Peyer's patch (tissue), 4 donors: ENCODE measurements around the gene TTI1. TPM values are rescaled to one million over a fixed set of nuclear protein-coding genes. Genes with fewer than 3 reads are reported as not detected.

Experiments used
- DNase-seq, 3 donors: peaks; one replicate each; pipeline ENCODE4 v3.0.0-alpha.2; 2017 to 2019
- H3K27ac ChIP-seq, 4 donors: fragments of 200-600 bp; sonication (generic); one replicate each; pipeline ENCODE4 v1.5.1; 2016 to 2019
- H3K27me3 ChIP-seq, 2 donors: fragments of 200-600 bp; sonication (generic); one replicate each; pipeline ENCODE4 v1.5.1; 2019
- H3K36me3 ChIP-seq, 3 donors: fragments of 200-600 bp; sonication (generic); one replicate each; pipeline ENCODE4 v1.5.1; 2016 to 2019
- H3K4me1 ChIP-seq, 4 donors: fragments of 200-600 bp; sonication (generic); one replicate each; pipeline ENCODE4 v1.5.1; 2016 to 2019
- H3K4me3 ChIP-seq, 4 donors: fragments of 200-600 bp; sonication (generic); 1 replicate in 3 of 4; 2 replicates in 1 of 4; pipeline ENCODE4 v1.5.1; 2016 to 2019; ENCODE audit warnings: mild to moderate bottlenecking in 1 of 4
- H3K9me3 ChIP-seq, 4 donors: fragments of 200-600 bp; sonication (generic); one replicate each; pipeline ENCODE4 v1.5.1; 2016 to 2019; ENCODE audit warnings: mild to moderate bottlenecking in 1 of 4
- CTCF ChIP-seq, 6 experiments: fragments of 450-650 bp in 4 of 6; fragments of 200-600 bp in 2 of 6; sonication (generic) in 1 of 6; IDR thresholded peaks; one replicate each; pipeline ENCODE4 v1.5.1; 2017 to 2019; ENCODE audit warnings: antibody characterized with exemption in 6 of 6, mild to moderate bottlenecking in 3 of 6, moderate library complexity in 1 of 6
- POLR2A ChIP-seq, 2 donors: fragments of 450-650 bp; IDR thresholded peaks; one replicate each; pipeline ENCODE4 v1.5.1; 2017; ENCODE audit warnings: antibody characterized with exemption in 2 of 2, mild to moderate bottlenecking in 2 of 2, moderate library complexity in 2 of 2
- total RNA-seq, 4 donors: library from RNA; depleted of rRNA; stranded (reverse); fragments of >200 nt; gene quantifications; one replicate each; pipeline ENCODE4 v1.1.0, GENCODE V29; 2016

TTI1 gene
- total RNA-seq, 4 donors from 2014 or later = 9.3 to 34.7 (median 14.8) TPM

GRCh38 chr20:38066969-38067716 lies 33.9 kb upstream of the TTI1 start:
- peaks cover 0 to 94% (median 0%) of the 10 kb centered on the region in 3 donors for H3K36me3 ChIP-seq
- TF ChIP-seq CTCF (IDR thresholded peaks at IDR 0.05) = no peak
- TF ChIP-seq POLR2A (IDR thresholded peaks at IDR 0.05) = no peak
- H3K27ac ChIP-seq = no peak overlapping the region
- H3K4me3 ChIP-seq = no peak overlapping the region
- DNase-seq = no peak
- no peaks in the 10 kb centered on the region for H3K9me3 ChIP-seq
- H3K4me1 ChIP-seq = no peaks in the 10 kb centered on the region
- no peaks in the 10 kb centered on the region for H3K27me3 ChIP-seq

DNA sequence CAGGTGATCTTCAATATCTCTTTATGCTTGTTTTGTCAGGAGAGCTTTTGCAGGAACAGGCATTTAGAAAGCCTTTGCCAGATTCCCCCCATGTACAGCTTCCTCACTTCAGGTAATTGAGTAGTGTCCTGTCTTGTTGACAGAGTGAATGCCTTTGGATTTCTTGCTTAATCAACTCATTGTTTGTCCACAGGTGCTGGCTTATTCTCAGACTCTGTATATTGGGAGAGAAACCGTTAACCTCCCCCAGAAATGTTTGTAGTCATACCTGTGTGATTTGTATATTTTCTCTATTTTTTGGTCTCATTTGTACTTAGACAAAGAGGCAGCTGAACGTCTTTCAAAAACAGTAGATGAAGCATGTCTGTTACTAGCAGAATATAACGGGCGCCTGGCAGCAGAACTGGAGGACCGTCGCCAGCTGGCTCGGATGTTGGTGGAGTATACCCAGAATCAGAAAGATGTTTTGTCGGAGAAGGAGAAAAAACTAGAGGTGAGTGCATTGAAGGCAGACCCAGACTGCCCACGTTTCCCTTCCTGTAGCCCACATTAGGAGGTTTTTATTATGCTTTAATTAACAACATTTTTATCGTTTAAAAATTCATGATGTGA lies 32.6 kb upstream of the TTI1 start:
- no peak for DNase-seq
- H3K27ac ChIP-seq = no peak overlapping the region
- H3K27me3 ChIP-seq = no peaks in the 10 kb centered on the region
- no peak for TF ChIP-seq POLR2A (IDR thresholded peaks at IDR 0.05)
- TF ChIP-seq CTCF (IDR thresholded peaks at IDR 0.05) = no peak
- peaks cover 0 to 99% (median 0%) of the 10 kb centered on the region in 3 donors for H3K36me3 ChIP-seq
- H3K9me3 ChIP-seq = no peaks in the 10 kb centered on the region
- no peak overlapping the region for H3K4me3 ChIP-seq
- no peaks in the 10 kb centered on the region for H3K4me1 ChIP-seq

DNA sequence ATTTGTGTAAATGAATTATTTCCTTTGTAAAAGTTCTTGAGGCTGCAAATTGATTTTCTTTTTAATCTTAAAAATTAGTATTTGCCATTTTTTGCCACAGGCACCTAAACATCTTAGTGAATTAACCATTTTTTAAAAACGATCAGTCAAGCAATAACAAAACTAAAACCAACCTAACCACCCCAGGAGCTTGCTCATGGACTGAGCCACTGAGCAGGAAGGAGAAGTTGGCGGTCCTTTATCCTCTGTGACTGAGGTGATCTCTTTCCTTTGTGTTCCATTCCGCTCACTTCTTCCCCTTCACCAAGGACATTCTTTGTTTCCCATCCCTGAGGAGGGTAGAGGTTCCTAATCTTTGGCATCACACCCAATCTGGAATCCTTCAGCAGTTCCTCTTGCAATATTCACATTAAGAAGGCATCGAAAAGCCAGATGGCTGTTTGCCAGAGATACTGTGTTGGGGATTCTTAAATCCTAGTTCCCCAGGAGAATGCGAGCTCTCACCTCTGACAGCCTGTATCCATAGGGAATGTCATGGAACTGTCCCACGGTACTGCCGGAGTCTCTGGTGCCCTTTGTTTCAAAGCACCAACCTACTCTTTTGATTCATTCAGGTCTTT lies 30.8 kb upstream of the TTI1 start:
- Histone ChIP-seq H3K36me3 (peaks cover 0 to 98% (median 0%) of the 10 kb centered on the region in 3 donors), H3K4me3 (no peak overlapping the region), H3K27me3 (no peaks in the 10 kb centered on the region), H3K27ac (no peak overlapping the region), H3K9me3 (no peaks in the 10 kb centered on the region), H3K4me1 (no peaks in the 10 kb centered on the region)
- no peak for TF ChIP-seq POLR2A (IDR thresholded peaks at IDR 0.05)
- TF ChIP-seq CTCF (IDR thresholded peaks at IDR 0.05) = no peak
- DNase-seq = no peak

DNA sequence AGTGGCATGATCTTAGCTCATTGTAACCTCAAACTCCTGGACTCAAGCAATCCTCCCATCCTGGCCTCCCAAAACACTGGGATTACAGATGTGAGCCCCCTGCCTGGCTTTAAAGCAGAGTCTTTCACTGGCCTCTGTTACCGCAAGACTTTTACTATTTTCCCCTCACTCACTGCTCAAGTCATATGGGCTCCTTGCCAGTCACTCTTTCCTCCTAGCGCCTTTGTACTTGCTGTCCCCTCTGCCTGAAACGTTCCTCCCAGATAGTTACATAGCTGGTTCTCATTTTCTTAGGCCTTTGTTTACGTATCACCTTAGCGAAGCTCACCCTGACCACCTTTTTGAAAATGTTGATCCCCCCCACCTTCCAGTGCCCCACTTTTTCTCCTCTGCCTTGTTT lies 29.6 kb upstream of the TTI1 start:
- H3K4me1 ChIP-seq = no peaks in the 10 kb centered on the region
- H3K27ac ChIP-seq = no peak overlapping the region
- H3K9me3 ChIP-seq = no peaks in the 10 kb centered on the region
- H3K27me3 ChIP-seq = no peaks in the 10 kb centered on the region
- no peak for DNase-seq
- TF ChIP-seq POLR2A (IDR thresholded peaks at IDR 0.05) (no peak), CTCF (IDR thresholded peaks at IDR 0.05) (no peak)
- H3K4me3 ChIP-seq = no peak overlapping the region
- H3K36me3 ChIP-seq = peaks cover 0 to 98% (median 0%) of the 10 kb centered on the region in 3 donors

DNA sequence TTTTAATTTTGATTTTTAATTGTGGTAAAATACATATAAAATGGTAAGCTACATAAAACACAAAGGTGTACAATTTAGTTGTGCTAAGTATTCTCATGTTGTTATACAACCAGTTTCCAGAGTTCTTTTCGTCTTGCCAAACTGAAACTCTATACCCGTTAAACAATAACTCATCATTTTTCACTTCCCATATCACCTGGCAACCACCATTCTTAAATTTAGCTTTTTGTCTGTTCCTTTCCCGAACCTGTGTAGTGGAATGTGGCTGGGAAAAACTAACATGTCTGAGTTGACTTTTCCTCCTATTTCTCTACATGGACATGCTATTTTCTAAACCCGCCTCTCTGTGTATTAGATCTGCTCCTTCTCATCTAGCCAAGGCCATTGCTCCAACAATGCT lies 27.9 kb upstream of the TTI1 start:
- TF ChIP-seq POLR2A (IDR thresholded peaks at IDR 0.05) = no peak
- no peak for TF ChIP-seq CTCF (IDR thresholded peaks at IDR 0.05)
- DNase-seq = no peak
- Histone ChIP-seq H3K4me3 (no peak overlapping the region), H3K36me3 (peaks cover 0 to 84% (median 0%) of the 10 kb centered on the region in 3 donors), H3K27ac (no peak overlapping the region), H3K27me3 (no peaks in the 10 kb centered on the region), H3K9me3 (no peaks in the 10 kb centered on the region), H3K4me1 (no peaks in the 10 kb centered on the region)
